Smooth muscle cell (in vitro differentiated cells): Measurements from ENCODE around the gene NAT8L. TPM values are rescaled to one million over a fixed set of nuclear protein-coding genes. Genes with fewer than 3 reads are reported as not detected.

Experiments
- DNase-seq: peaks from one replicate; lab custom pipeline; 2025; ENCODE audit not compliant: unreplicated experiment; lab: John Stamatoyannopoulos, UW
- H2AFZ ChIP-seq: fragments of 200-600 bp; sonication (generic); 2 replicates; pipeline ENCODE4 v1.6.0; 2016; ENCODE audit warnings: antibody characterized with exemption, low read depth, mild to moderate bottlenecking
- H3F3A ChIP-seq: fragments of 200-600 bp; sonication (generic); 2 replicates; pipeline ENCODE4 v1.6.0; 2017; ENCODE audit warnings: antibody characterized with exemption, low read depth
- H3K27ac ChIP-seq: fragments of 200-600 bp; sonication (generic); 2 replicates; pipeline ENCODE4 v1.5.1; 2016; ENCODE audit warnings: low read depth, mild to moderate bottlenecking
- H3K27me3 ChIP-seq: fragments of 200-600 bp; sonication (generic); 2 replicates; pipeline ENCODE4 v1.6.1; 2016; ENCODE audit warnings: low read depth, mild to moderate bottlenecking
- H3K36me3 ChIP-seq: fragments of 200-600 bp; sonication (generic); 2 replicates; pipeline ENCODE4 v1.5.1; 2016; ENCODE audit warnings: low read depth
- H3K4me1 ChIP-seq: fragments of 200-600 bp; sonication (generic); 2 replicates; pipeline ENCODE4 v1.5.1; 2016; ENCODE audit warnings: low read depth
- H3K4me2 ChIP-seq: fragments of 200-600 bp; sonication (generic); 2 replicates; pipeline ENCODE4 v1.6.0; 2016; ENCODE audit warnings: mild to moderate bottlenecking
- H3K4me3 ChIP-seq: fragments of 200-600 bp; sonication (generic); 2 replicates; pipeline ENCODE4 v1.5.1; 2016; ENCODE audit warnings: mild to moderate bottlenecking
- H3K79me2 ChIP-seq: fragments of 200-600 bp; sonication (generic); 2 replicates; pipeline ENCODE4 v1.6.0; 2016; ENCODE audit warnings: low read depth, mild to moderate bottlenecking
- H3K9ac ChIP-seq: fragments of 200-600 bp; sonication (generic); 2 replicates; pipeline ENCODE4 v1.6.0; 2016; ENCODE audit warnings: low read depth
- H3K9me3 ChIP-seq: fragments of 200-600 bp; sonication (generic); replicated peaks from 2 replicates; pipeline ENCODE4 v1.5.1; 2016; ENCODE audit warnings: low read depth
- H4K20me1 ChIP-seq: fragments of 200-600 bp; sonication (generic); 2 replicates; pipeline ENCODE4 v1.6.0; 2016; ENCODE audit warnings: low read depth
- CTCF ChIP-seq: fragments of 200-600 bp; sonication (generic); IDR thresholded peaks from 2 replicates; pipeline ENCODE4 v1.5.1; 2017; ENCODE audit warnings: borderline replicate concordance, mild to moderate bottlenecking, antibody characterized with exemption; ENCODE audit not compliant: insufficient read depth, poor library complexity, severe bottlenecking
- WGBS: methylation state at CpG from one replicate; pipeline ENCODE4 v1.1.7; 2016; ENCODE audit warnings: low lambda C conversion rate; 5-methylcytosine and 5-hydroxymethylcytosine counted together
- polyA plus RNA-seq: library from polyadenylated mRNA; unstranded; fragments of >200 nt; fragmentation: Nextera tagmentation; extraction: Ambion mirVana; gene quantifications from 2 replicates; pipeline ENCODE4 v1.2.1, GENCODE V29; 2016
- total RNA-seq: library from RNA; depleted of rRNA; stranded (reverse); fragments of >200 nt; gene quantifications from 2 replicates; pipeline ENCODE4 v1.2.3, GENCODE V29; 2014

Gene NAT8L
- total and polyA plus RNA-seq, 2 experiments from 2014 or later: not detected

DNA sequence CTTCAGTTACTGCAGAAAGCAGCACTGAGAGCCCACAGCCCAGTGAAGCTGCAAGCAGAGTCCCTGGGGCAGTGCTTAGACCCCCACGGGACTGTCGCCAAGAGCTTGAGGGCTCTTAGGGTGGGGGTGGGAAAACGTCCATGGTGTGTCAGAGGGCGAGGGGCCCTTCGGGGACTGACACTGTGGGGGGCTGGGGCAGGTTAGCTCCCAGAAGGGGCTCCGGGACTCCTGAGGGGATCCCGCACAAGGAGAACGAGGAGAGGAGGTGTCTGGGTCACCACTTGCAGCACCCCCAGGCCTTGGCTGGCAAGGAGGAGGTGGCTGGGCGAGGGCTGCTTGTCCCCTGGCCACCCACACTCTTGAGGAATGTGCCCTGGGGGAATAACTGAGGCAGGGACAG, 20.8 kb downstream of the NAT8L start:
- Histone ChIP-seq H3K4me1 (no peaks in the 10 kb centered on the region), H3K27me3 (no peaks in the 10 kb centered on the region), H3K27ac (no peak overlapping the region), H3K36me3 (no peaks in the 10 kb centered on the region), H3F3A (no peaks in the 10 kb centered on the region), H3K9ac (no peak overlapping the region), H2AFZ (no peak overlapping the region), H3K9me3 (no peaks in the 10 kb centered on the region), H3K4me3 (no peak overlapping the region), H4K20me1 (no peaks in the 10 kb centered on the region), H3K79me2 (no peaks in the 10 kb centered on the region), H3K4me2 (no peak overlapping the region)
- DNase-seq: no peak
- WGBS: 88% methylated on average over 8 of the region's 9 CpGs
- TF ChIP-seq CTCF: no peak

DNA sequence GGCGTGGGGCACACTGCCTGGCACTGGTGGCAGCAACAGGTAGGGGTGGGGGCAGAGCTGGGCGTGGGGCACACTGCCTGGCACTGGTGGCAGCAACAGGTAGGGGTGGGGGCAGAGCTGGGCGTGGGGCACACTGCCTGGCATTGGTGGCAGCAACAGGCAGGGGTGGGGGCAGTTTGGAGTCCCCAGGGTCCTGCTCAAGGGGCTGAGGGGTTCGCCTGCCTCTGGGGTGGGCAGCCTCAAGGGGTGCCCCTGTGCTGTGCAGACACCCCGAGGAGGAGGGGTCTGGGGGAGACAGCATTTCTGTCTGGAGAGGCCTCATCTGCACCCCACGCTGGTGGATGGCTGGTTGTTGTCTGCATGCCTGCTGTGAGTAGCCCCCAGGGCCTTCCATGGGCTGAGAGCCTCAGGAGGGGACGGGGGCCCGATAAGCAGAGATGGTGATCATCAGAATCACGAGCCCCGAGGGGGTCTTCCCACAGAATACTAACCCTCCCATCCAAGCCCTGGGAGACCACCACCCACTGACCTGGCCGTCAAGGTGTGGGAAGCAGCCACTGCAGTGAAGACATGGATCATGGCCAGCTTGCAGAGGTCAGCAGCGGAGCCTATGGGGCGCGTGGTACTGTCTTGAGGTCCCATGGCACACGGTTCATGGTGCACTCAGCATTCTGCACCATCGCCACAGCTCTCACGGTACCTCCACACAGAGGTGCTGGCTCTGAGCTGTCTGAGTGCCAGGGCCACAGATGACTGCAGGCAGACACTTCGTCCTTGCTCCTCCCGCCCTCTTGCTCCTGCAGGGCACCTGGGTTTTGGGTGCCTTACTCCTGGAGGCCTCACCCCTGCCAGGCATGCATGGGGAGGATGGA, 21.5 kb downstream of the NAT8L start:
- H3F3A ChIP-seq: no peaks in the 10 kb centered on the region
- no peak overlapping the region for H3K4me3 ChIP-seq
- WGBS: 92% methylated on average over 18 of the region's 19 CpGs
- H2AFZ ChIP-seq: no peak overlapping the region
- no peak for TF ChIP-seq CTCF
- no peak overlapping the region for H3K27ac ChIP-seq
- H3K27me3 ChIP-seq: no peaks in the 10 kb centered on the region
- no peaks in the 10 kb centered on the region for H3K4me1 ChIP-seq
- no peaks in the 10 kb centered on the region for H4K20me1 ChIP-seq
- H3K79me2 ChIP-seq: no peaks in the 10 kb centered on the region
- no peak overlapping the region for H3K4me2 ChIP-seq
- no peaks in the 10 kb centered on the region for H3K36me3 ChIP-seq
- DNase-seq: no peak
- no peaks in the 10 kb centered on the region for H3K9me3 ChIP-seq
- H3K9ac ChIP-seq: no peak overlapping the region

- Histone ChIP-seq H3K36me3 (no peaks in the 10 kb centered on the region), H3K27ac (no peak overlapping the region), H3K79me2 (no peaks in the 10 kb centered on the region), H3K4me3 (no peak overlapping the region), H3K4me1 (no peaks in the 10 kb centered on the region), H3F3A (no peaks in the 10 kb centered on the region), H2AFZ (no peak overlapping the region), H3K27me3 (no peaks in the 10 kb centered on the region), H4K20me1 (no peaks in the 10 kb centered on the region), H3K9ac (no peak overlapping the region), H3K4me2 (no peak overlapping the region), H3K9me3 (no peaks in the 10 kb centered on the region)
- WGBS: 90% methylated on average over 10 of the region's 10 CpGs
- no peak for DNase-seq
- TF ChIP-seq CTCF: no peak
Measured at GRCh38 chr4:2081540-2081939, 22.4 kb downstream of the NAT8L start.

DNA sequence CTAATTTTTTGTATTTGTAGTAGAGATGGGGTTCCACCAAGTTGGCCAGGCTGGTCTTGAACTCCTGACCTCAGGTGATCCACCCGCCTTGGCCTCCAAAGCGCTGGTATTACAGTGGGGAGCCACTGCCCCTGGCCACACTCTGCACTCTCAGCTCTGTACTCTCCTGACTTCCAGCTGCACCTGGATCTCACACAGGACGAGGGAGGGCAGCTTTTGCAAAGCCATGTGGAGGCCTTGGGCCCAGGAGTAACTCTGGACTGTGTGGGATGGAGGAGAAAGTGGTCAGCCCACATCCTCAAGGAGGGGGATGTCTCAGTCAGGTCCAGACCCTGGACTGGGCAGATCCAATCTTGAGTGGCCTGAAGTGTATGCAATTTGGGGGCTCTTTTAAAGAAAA, 23.0 kb downstream of the NAT8L start:
- no peak overlapping the region for H2AFZ ChIP-seq
- no peaks in the 10 kb centered on the region for H3K4me1 ChIP-seq
- no peak overlapping the region for H3K4me3 ChIP-seq
- H3K79me2 ChIP-seq: no peaks in the 10 kb centered on the region
- no peaks in the 10 kb centered on the region for H3K36me3 ChIP-seq
- H4K20me1 ChIP-seq: no peaks in the 10 kb centered on the region
- no peak overlapping the region for H3K27ac ChIP-seq
- WGBS: 84% methylated on average over 3 of the region's 3 CpGs
- H3K4me2 ChIP-seq: no peak overlapping the region
- DNase-seq: no peak
- no peak for TF ChIP-seq CTCF
- no peaks in the 10 kb centered on the region for H3F3A ChIP-seq
- no peaks in the 10 kb centered on the region for H3K9me3 ChIP-seq
- no peak overlapping the region for H3K9ac ChIP-seq
- H3K27me3 ChIP-seq: no peaks in the 10 kb centered on the region
